Naive B cell (primary cell): ENCODE data around the gene SLC25A47. TPM values are rescaled to one million over a fixed set of nuclear protein-coding genes. Genes with fewer than 3 reads are reported as not detected.

Source experiments
- ATAC-seq, 2 donors: fragments of 150-1000 bp; cut with Tn5 transposase; 2 replicates each; pipeline ENCODE4 v1.10.0; 2021; ENCODE audit warnings: low read depth in 2 of 2, mild to moderate bottlenecking in 2 of 2, moderate library complexity in 2 of 2
- DNase-seq: peaks from one replicate; pipeline ENCODE4 v3.0.0; 2022
- H3K27ac Mint-ChIP-seq, 6 donors: one replicate each; pipeline ENCODE4 v1.8.0; 2020 to 2022; ENCODE audit warnings: mild to moderate bottlenecking in 6 of 6, mixed read lengths in 6 of 6, moderate library complexity in 5 of 6, inconsistent platforms in 2 of 6
- H3K27me3 Mint-ChIP-seq, 3 donors: one replicate each; pipeline ENCODE4 v1.8.0; 2021 to 2022; ENCODE audit warnings: mixed read lengths in 3 of 3, mild to moderate bottlenecking in 1 of 3
- H3K36me3 Mint-ChIP-seq, 2 donors: one replicate each; pipeline ENCODE4 v1.8.0; 2020 to 2022; ENCODE audit warnings: mixed read lengths in 2 of 2, inconsistent platforms in 1 of 2, mild to moderate bottlenecking in 1 of 2
- H3K4me1 Mint-ChIP-seq, 3 donors: one replicate each; pipeline ENCODE4 v1.8.0; 2020 to 2022; ENCODE audit warnings: mixed read lengths in 3 of 3, inconsistent platforms in 1 of 3, mild to moderate bottlenecking in 1 of 3, moderate library complexity in 1 of 3
- H3K4me3 Mint-ChIP-seq, 8 donors: one replicate each; pipeline ENCODE4 v1.8.0; 2020 to 2022; ENCODE audit warnings: mild to moderate bottlenecking in 8 of 8, mixed read lengths in 8 of 8, moderate library complexity in 8 of 8, inconsistent platforms in 2 of 8
- H3K9me3 Mint-ChIP-seq, 7 donors: one replicate each; pipeline ENCODE4 v1.8.0; 2020 to 2022; ENCODE audit warnings: mixed read lengths in 7 of 7, mild to moderate bottlenecking in 5 of 7, inconsistent platforms in 2 of 7, moderate library complexity in 1 of 7
- polyA plus RNA-seq, 6 donors: library from polyadenylated mRNA; unstranded; fragments of 300-500 nt; fragmentation: Illumina TruSeq; gene quantifications; one replicate each; pipeline ENCODE4 v1.2.3, GENCODE V29; 2021; ENCODE audit warnings: low read depth in 6 of 6

The SLC25A47 gene
- polyA plus RNA-seq, 6 donors from 2014 or later, result not detected

- Mint-ChIP-seq H3K36me3 (no peaks in the 10 kb centered on the region), H3K4me3 (peak overlapping the region in 1 of 8 donors; percentile 12), H3K27me3 (no peaks in the 10 kb centered on the region), H3K27ac (peak overlapping the region in 1 of 6 donors; percentile 56), H3K4me1 (peaks cover 20 to 34% (median 32%) of the 10 kb centered on the region in 3 donors), H3K9me3 (no peaks in the 10 kb centered on the region)
- ATAC-seq, result no peak
- DNase-seq, result no peak
Measured at GRCh38 chr14:100314724-100315123, 8.4 kb upstream of the SLC25A47 start.

DNA sequence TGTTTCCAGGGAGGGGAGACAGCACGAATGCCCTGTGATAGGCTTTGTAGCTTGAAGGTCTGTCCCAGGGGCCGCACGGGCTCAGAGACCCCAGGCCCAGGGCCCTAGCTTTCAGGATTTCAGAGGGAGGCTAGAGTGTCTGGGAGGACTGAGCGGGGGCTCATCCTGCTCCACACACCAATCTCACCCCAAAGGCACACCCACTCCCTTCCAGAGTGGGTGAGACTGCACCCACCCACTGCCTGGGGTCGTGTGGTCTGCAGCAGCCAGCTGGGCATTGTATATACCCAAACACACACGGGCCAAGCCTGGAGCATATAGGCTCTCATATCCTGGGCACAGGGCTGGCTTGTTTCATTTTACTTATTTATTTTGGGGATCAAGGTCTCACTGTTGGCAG is 5.8 kb upstream of the SLC25A47 start:
- Mint-ChIP-seq H3K4me3 (peak overlapping the region in 5 of 8 donors; percentile 68 to 82 (median 80)), H3K9me3 (no peaks in the 10 kb centered on the region), H3K36me3 (no peaks in the 10 kb centered on the region), H3K27ac (peak overlapping the region in 3 of 6 donors; percentile 66 to 93 (median 91)), H3K4me1 (peaks cover 5 to 17% (median 16%) of the 10 kb centered on the region in 3 donors), H3K27me3 (no peaks in the 10 kb centered on the region)
- ATAC-seq (no peak), DNase-seq (no peak)

DNA sequence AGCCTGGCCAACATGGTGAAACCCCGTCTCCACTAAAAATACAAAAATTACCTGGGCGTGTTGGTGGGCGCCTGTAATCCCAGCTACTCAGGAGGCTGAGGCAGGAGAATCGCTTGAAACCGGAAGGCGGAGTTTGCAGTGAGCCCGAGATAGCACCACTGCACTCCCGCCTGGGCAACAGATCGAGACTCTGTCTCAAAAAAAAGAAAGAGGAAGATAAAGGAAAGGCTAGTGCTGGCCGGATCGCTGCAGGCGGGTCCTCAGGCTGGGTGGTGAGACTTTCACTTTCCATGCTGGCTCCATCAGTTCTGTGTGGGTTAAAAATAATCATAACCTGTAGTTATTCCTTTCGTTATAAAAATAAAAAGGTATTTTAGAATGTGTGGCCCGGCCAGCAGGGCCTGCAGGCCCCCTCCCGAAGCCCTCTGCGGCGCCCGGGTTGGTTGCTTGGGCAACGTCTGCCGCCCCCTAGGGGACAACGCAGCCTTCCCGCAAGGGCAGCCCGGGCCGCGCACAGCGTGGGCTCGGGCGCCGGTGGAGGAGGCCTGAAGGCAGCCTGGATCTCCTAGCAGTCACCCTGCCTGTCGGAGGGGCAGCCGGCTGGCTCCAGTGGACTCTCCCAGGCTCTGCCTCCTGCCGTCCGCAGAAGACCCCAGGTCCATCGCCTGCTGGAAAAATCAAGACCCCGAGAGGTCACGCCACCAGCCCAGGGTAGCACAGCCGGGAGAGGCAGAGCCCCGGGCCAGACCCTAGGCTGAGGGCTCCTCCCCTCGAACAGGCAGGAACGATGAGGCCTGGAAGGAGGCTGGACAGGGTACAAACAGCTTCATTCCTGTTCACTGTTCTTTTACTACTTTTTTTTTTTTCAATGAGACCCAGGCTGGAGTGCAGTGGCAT is 5.0 kb upstream of the SLC25A47 start:
- Mint-ChIP-seq H3K27ac (peak overlapping the region in 4 of 6 donors; percentile 66 to 93 (median 92)), H3K9me3 (no peaks in the 10 kb centered on the region), H3K36me3 (no peaks in the 10 kb centered on the region), H3K27me3 (no peaks in the 10 kb centered on the region), H3K4me1 (peaks cover 0 to 11% (median 9%) of the 10 kb centered on the region in 3 donors), H3K4me3 (peak overlapping the region; percentile 68 to 89 (median 82))
- peak; percentile 73 for DNase-seq
- peak; percentile 96 to 97 for ATAC-seq

- H3K27me3 Mint-ChIP-seq, result no peaks in the 10 kb centered on the region
- no peaks in the 10 kb centered on the region for H3K9me3 Mint-ChIP-seq
- peak overlapping the region in 1 of 6 donors; percentile 28 for H3K27ac Mint-ChIP-seq
- H3K4me1 Mint-ChIP-seq, result peaks cover 0 to 7% (median 5%) of the 10 kb centered on the region in 3 donors
- DNase-seq, result no peak
- peak overlapping the region in 1 of 8 donors; percentile 66 for H3K4me3 Mint-ChIP-seq
- no peaks in the 10 kb centered on the region for H3K36me3 Mint-ChIP-seq
- ATAC-seq, result no peak
Measured at GRCh38 chr14:100320157-100320856, 2.8 kb upstream of the SLC25A47 start.

DNA sequence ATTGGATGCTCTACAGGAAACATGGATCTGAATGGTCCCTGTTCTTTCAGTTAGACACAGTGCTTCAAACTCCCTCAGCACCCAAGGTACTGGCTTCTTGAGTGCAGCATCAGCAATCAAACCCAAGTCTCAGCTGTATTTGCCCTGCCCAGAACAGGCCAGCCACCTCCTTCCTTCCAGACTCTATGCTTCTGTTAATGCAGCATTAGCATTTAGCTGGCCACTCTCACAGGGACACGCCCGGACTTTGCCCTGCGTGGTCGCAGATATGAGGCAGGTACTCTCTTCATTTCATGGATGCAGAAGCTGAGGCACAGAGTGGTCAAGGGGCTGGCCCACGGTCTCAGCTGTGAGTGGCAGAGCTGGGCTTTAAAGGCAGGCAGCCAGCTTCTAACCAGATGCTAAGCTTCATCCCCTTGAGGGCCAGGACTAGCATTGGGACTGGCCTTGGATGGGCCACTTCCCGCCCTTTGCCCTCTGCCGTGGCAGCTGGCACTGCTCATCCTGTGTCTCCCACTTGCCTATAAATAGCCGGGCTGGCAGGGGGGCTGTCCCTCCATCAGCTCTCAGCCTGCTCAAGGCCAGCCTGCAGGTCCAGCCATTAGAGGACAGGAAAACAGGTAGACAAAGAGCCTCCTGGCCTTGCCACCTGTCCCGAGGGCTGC is 1.5 kb upstream of the SLC25A47 start:
- Mint-ChIP-seq H3K36me3 (no peaks in the 10 kb centered on the region), H3K4me3 (no peak overlapping the region), H3K4me1 (peaks cover 0 to 7% (median 5%) of the 10 kb centered on the region in 3 donors), H3K9me3 (no peaks in the 10 kb centered on the region), H3K27me3 (no peaks in the 10 kb centered on the region), H3K27ac (no peak overlapping the region)
- DNase-seq (no peak), ATAC-seq (no peak)

DNA sequence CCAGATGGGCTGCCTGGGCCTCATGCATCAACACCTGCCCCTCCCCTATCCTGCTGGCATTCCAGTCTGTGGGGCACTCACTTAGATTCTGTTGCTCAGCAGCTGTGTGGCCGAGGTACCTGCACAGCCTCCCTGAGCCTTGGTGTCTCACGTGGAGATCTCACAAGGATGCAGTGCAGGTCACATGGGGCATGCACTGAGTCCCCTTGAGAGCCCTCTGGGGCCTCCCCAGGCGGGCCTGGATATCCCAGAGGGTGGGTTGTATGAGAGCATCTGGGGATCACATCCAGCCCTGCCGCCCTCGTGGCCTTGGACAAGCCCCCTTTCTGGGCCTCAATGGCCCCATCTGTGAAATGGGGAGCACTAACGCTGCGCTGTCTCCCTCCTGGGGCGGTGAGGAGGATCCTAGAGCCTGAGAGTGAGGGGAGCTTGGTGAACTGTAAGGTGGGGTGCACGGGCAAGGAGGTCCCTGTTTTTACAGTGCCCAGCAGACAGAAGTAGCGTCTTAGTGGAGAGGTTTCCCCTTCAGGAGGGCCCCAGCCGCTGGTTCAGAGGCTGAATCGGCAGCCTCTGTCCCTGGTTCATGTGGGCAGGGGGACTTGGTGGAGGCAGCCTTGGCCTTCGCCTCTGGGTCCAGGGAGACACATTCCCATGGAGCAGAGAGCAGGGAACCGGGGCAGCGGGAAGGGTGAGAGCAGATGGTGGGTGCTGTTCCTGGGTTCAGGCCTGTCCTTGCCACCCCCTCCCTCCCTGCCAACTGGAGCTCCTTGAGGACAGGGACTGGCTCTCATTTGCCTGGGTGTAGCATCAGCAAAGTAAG is 791 bp upstream of the SLC25A47 start:
- Mint-ChIP-seq H3K4me1 (peaks cover 0 to 7% (median 5%) of the 10 kb centered on the region in 3 donors), H3K27me3 (no peaks in the 10 kb centered on the region), H3K36me3 (no peaks in the 10 kb centered on the region), H3K4me3 (no peak overlapping the region), H3K9me3 (no peaks in the 10 kb centered on the region), H3K27ac (no peak overlapping the region)
- ATAC-seq (no peak), DNase-seq (no peak)

- ATAC-seq, result no peak
- Mint-ChIP-seq H3K27me3 (no peaks in the 10 kb centered on the region), H3K27ac (no peak overlapping the region), H3K4me3 (no peak overlapping the region), H3K4me1 (peaks cover 0 to 3% (median 0%) of the 10 kb centered on the region in 3 donors), H3K9me3 (no peaks in the 10 kb centered on the region), H3K36me3 (no peaks in the 10 kb centered on the region)
- no peak for DNase-seq
Measured at GRCh38 chr14:100323942-100324307, 786 bp downstream of the SLC25A47 start.

- H3K36me3 Mint-ChIP-seq, result no peaks in the 10 kb centered on the region
- no peak for ATAC-seq
Measured at GRCh38 chr14:100325231-100325632, 2.1 kb downstream of the SLC25A47 start.

DNA sequence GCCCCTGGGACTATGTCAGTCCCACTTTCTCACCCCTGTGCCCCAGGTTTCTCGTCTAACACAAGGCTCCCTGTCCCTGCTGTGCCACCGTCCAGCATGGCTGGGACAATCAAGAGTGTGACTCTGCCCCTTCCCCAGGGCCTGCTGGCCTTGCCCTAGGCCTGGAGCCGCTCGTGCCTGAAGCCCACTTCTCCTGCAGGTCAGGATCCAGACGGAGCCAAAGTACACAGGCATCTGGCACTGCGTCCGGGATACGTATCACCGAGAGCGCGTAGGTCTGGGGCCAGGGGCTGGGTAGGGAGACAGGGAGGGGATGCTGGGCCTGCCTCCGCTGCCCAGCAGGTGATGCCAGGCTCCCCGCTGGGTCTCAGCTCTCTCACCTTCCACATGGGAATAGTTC is 2.8 kb downstream of the SLC25A47 start:
- ATAC-seq (no peak), DNase-seq (no peak)
- H3K9me3 Mint-ChIP-seq, result no peaks in the 10 kb centered on the region
- no peaks in the 10 kb centered on the region for H3K36me3 Mint-ChIP-seq
- H3K27me3 Mint-ChIP-seq, result no peaks in the 10 kb centered on the region
- H3K4me3 Mint-ChIP-seq, result no peak overlapping the region
- H3K27ac Mint-ChIP-seq, result no peak overlapping the region
- H3K4me1 Mint-ChIP-seq, result peaks cover 0 to under 1% (median 0%) of the 10 kb centered on the region in 3 donors

More at GRCh38 chr14:100325231-100325632, 2.1 kb downstream of the SLC25A47 start:
- H3K27ac Mint-ChIP-seq, result peak overlapping the region in 1 of 6 donors; percentile 63
- H3K27me3 Mint-ChIP-seq, result no peaks in the 10 kb centered on the region
- H3K4me3 Mint-ChIP-seq, result no peak overlapping the region
- H3K9me3 Mint-ChIP-seq, result no peaks in the 10 kb centered on the region
- no peak for DNase-seq
- H3K4me1 Mint-ChIP-seq, result peaks cover 0 to 1% (median 0%) of the 10 kb centered on the region in 3 donors

DNA sequence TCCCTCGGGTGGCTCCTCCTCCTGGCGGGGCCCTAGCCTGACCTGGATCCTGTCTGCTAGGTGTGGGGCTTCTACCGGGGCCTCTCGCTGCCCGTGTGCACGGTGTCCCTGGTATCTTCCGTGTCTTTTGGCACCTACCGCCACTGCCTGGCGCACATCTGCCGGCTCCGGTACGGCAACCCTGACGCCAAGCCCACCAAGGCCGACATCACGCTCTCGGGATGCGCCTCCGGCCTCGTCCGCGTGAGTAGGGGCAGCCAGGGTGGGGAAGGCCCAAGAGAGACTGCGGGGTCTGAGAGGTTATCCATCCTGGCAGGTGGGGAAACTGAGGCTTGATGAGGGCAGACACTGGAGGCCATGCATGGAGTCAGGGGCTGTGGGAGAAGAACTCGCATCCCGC is 4.0 kb downstream of the SLC25A47 start:
- Mint-ChIP-seq H3K4me1 (peaks cover 0 to 4% (median 0%) of the 10 kb centered on the region in 3 donors), H3K27ac (peak overlapping the region in 1 of 6 donors; percentile 74), H3K36me3 (no peaks in the 10 kb centered on the region), H3K4me3 (no peak overlapping the region), H3K9me3 (no peaks in the 10 kb centered on the region), H3K27me3 (no peaks in the 10 kb centered on the region)
- DNase-seq, result no peak
- no peak for ATAC-seq

DNA sequence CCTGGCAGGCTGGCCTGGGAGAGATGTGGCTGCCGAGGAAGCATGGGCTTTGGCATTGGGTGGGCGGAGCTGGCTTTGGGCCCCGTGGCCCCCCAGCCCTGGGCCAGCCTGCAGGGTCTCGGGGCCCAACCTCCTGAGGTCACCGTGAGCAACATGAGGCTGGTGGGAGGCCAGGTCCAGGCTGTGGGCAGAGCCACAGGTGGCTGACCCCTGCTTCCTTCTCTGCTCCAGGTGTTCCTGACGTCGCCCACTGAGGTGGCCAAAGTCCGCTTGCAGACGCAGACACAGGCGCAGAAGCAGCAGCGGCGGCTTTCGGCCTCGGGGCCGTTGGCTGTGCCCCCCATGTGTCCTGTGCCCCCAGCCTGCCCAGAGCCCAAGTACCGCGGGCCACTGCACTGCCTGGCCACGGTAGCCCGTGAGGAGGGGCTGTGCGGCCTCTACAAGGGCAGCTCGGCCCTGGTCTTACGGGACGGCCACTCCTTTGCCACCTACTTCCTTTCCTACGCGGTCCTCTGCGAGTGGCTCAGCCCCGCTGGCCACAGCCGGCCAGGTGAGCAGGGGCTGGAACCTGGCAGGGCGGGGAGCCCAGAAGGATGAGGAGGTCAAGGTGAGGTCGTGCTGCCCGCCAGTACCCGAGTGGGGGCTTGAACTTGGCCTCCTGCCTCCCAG is 5.5 kb downstream of the SLC25A47 start:
- Mint-ChIP-seq H3K4me1 (peaks cover 0 to 4% (median 0%) of the 10 kb centered on the region in 3 donors), H3K27ac (no peak overlapping the region), H3K4me3 (no peak overlapping the region), H3K9me3 (no peaks in the 10 kb centered on the region), H3K36me3 (no peaks in the 10 kb centered on the region), H3K27me3 (no peaks in the 10 kb centered on the region)
- no peak for DNase-seq
- no peak for ATAC-seq

DNA sequence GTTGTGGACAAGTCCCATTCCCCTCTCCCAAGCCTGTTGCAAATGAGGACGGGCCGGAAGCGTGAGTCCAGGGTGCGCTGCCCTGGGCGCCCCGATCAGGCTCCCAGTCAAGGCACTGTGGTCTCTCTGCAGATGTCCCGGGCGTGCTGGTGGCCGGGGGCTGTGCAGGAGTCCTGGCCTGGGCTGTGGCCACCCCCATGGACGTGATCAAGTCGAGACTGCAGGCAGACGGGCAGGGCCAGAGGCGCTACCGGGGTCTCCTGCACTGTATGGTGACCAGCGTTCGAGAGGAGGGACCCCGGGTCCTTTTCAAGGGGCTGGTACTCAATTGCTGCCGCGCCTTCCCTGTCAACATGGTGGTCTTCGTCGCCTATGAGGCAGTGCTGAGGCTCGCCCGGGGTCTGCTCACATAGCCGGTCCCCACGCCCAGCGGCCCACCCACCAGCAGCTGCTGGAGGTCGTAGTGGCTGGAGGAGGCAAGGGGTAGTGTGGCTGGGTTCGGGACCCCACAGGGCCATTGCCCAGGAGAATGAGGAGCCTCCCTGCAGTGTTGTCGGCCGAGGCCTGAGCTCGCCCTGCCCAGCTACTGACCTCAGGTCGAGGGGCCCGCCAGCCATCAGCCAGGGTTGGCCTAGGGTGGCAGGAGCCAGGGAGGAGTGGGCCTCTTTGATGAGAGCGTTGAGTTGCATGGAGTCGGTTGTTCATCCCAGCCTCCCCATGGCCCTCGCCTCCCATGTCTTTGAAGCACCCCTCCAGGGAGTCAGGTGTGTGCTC is 6.3 kb downstream of the SLC25A47 start:
- Mint-ChIP-seq H3K9me3 (no peaks in the 10 kb centered on the region), H3K36me3 (no peaks in the 10 kb centered on the region), H3K27me3 (no peaks in the 10 kb centered on the region), H3K27ac (peak overlapping the region in 2 of 6 donors; percentile 28 to 60), H3K4me1 (peaks cover 0 to 4% (median 0%) of the 10 kb centered on the region in 3 donors), H3K4me3 (no peak overlapping the region)
- ATAC-seq (no peak), DNase-seq (no peak)
